SK-N-SH (cell line): ENCODE measurements around the gene MUC2. TPM values are rescaled to one million over a fixed set of nuclear protein-coding genes. Genes with fewer than 3 reads are reported as not detected.

Experiments
- CTCF ChIA-PET: fragments of 300-600, 350-600 bp; formaldehyde crosslinking; extraction: SDS; loops from one replicate; lab custom pipeline; 2021; lab: Yijun Ruan, JAX
- POLR2A ChIA-PET: fragments of 350-600 bp; sonication (Branson Sonifier 250); formaldehyde crosslinking; extraction: SDS; loops from one replicate; lab custom pipeline; 2020; ENCODE audit warnings: antibody characterized with exemption, inconsistent platforms; lab: Yijun Ruan, JAX
- DNase-seq: peaks from one replicate; pipeline ENCODE4 v3.0.0; 2012
- H2AFZ ChIP-seq: fragments of 200-600 bp; sonication (generic); 2 replicates; pipeline ENCODE4 v1.8.1; 2016; ENCODE audit warnings: antibody characterized with exemption, mild to moderate bottlenecking, low read depth
- H3F3A ChIP-seq: fragments of 200-600 bp; sonication (generic); replicated peaks from 2 replicates; pipeline ENCODE3; 2016; ENCODE audit warnings: antibody characterized with exemption, mild to moderate bottlenecking; ENCODE audit not compliant: insufficient read depth
- H3K27ac ChIP-seq, 2 experiments: fragments of 200-500 bp in 1 of 2; fragments of 200-600 bp in 1 of 2; sonication (Bioruptor generic) in 1 of 2; sonication (generic), shearing (Covaris generic) in 1 of 2; 2 replicates each; pipeline versions ENCODE4 v1.5.1 to v1.6.1; 2014 to 2016; ENCODE audit warnings: low read depth in 2 of 2, inconsistent platforms in 1 of 2, low read length in 1 of 2, mild to moderate bottlenecking in 1 of 2, mixed read lengths in 1 of 2
- H3K27me3 ChIP-seq: fragments of 200-600 bp; sonication (generic), shearing (Covaris generic); 2 replicates; pipeline ENCODE4 v1.6.1; 2016; ENCODE audit warnings: mixed run types; ENCODE audit not compliant: insufficient read depth
- H3K36me3 ChIP-seq, 2 experiments: fragments of 200-500 bp in 1 of 2; fragments of 200-600 bp in 1 of 2; sonication (Bioruptor generic) in 1 of 2; sonication (generic) in 1 of 2; replicated peaks in 1 of 2; 2 replicates each; pipeline versions ENCODE3 to v1.5.1; 2014 to 2016; ENCODE audit warnings: low read length in 1 of 2, mild to moderate bottlenecking in 1 of 2; ENCODE audit not compliant: insufficient read depth in 2 of 2, control insufficient read depth in 1 of 2
- H3K4me1 ChIP-seq, 2 experiments: fragments of 200-500 bp in 1 of 2; fragments of 200-600 bp in 1 of 2; sonication (Bioruptor generic) in 1 of 2; sonication (generic), shearing (Covaris generic) in 1 of 2; 2 replicates each; pipeline versions ENCODE4 v1.5.1 to v1.6.1; 2014 to 2016; ENCODE audit warnings: low read depth in 1 of 2, low read length in 1 of 2, mixed run types in 1 of 2; ENCODE audit not compliant: insufficient read depth in 2 of 2, control insufficient read depth in 1 of 2
- H3K4me2 ChIP-seq: fragments of 200-600 bp; sonication (generic), shearing (Covaris generic); 2 replicates; pipeline ENCODE4 v1.6.1; 2017; ENCODE audit warnings: mixed run types
- H3K4me3 ChIP-seq, 2 experiments: fragments of 200-500 bp in 1 of 2; fragments of 200-600 bp in 1 of 2; sonication (Bioruptor generic) in 1 of 2; sonication (generic), shearing (Covaris generic) in 1 of 2; 2 replicates each; pipeline versions ENCODE4 v1.5.1 to v1.8.1; 2014 to 2016; ENCODE audit warnings: low read depth in 2 of 2, inconsistent platforms in 1 of 2, low read length in 1 of 2, mild to moderate bottlenecking in 1 of 2, mixed read lengths in 1 of 2, moderate library complexity in 1 of 2
- H3K79me2 ChIP-seq: fragments of 200-600 bp; sonication (generic); 2 replicates; pipeline ENCODE4 v1.8.1; 2017; ENCODE audit warnings: mild to moderate bottlenecking; ENCODE audit not compliant: insufficient read depth
- H3K9ac ChIP-seq: fragments of 200-600 bp; sonication (generic); 2 replicates; pipeline ENCODE4 v1.6.1; 2017; ENCODE audit warnings: mixed run types
- H3K9me2 ChIP-seq: fragments of 200-600 bp; sonication (generic); 2 replicates; pipeline ENCODE4 v1.6.1; 2017; ENCODE audit warnings: mixed run types
- H3K9me3 ChIP-seq: fragments of 200-600 bp; sonication (generic); 2 replicates; pipeline ENCODE4 v1.6.1; 2017; ENCODE audit warnings: mixed run types, mild to moderate bottlenecking, moderate library complexity
- H4K20me1 ChIP-seq: fragments of 200-600 bp; sonication (generic); 2 replicates; pipeline ENCODE4 v1.6.1; 2017; ENCODE audit warnings: mild to moderate bottlenecking, mixed run types; ENCODE audit not compliant: insufficient read depth
- CHD2 ChIP-seq: fragments of 150-350 bp; IDR thresholded peaks from 2 replicates; pipeline ENCODE4 v1.6.1; 2018; ENCODE audit warnings: low read length; ENCODE audit not compliant: partially characterized antibody
- ELF1 ChIP-seq: IDR thresholded peaks from 2 replicates; pipeline ENCODE4 v1.4.0; 2012
- EP300 ChIP-seq, 2 experiments: IDR thresholded peaks; 2 replicates each; pipeline versions ENCODE4 v1.4.0 to v1.6.1; 2012; ENCODE audit warnings: borderline replicate concordance in 1 of 2, low read depth in 1 of 2, low read length in 1 of 2
- FOXJ3 ChIP-seq: sonication (generic); formaldehyde crosslinking; IDR thresholded peaks from 2 replicates; pipeline ENCODE4 v1.5.1; 2020; ENCODE audit warnings: mild to moderate bottlenecking, missing genetic modification reagents
- FOXM1 ChIP-seq: IDR thresholded peaks from 2 replicates; pipeline ENCODE4 v1.4.0; 2012; ENCODE audit warnings: low read depth, mild to moderate bottlenecking
- GABPA ChIP-seq: IDR thresholded peaks from 2 replicates; pipeline ENCODE4 v1.4.0; 2012; ENCODE audit warnings: low read depth, mild to moderate bottlenecking
- JUND ChIP-seq: IDR thresholded peaks from 2 replicates; pipeline ENCODE4 v1.4.0; 2012
- MEF2A ChIP-seq: IDR thresholded peaks from 2 replicates; pipeline ENCODE4 v1.4.0; 2012; ENCODE audit warnings: low read depth, borderline replicate concordance
- MXI1 ChIP-seq: IDR thresholded peaks from 2 replicates; pipeline ENCODE4 v1.6.1; 2012; ENCODE audit warnings: mild to moderate bottlenecking, low read depth, low read length, improper control_type of control experiment
- NFIC ChIP-seq: IDR thresholded peaks from 2 replicates; pipeline ENCODE4 v1.4.0; 2012; ENCODE audit warnings: borderline replicate concordance
- NRF1 ChIP-seq: IDR thresholded peaks from 2 replicates; pipeline ENCODE4 v1.6.1; 2012; ENCODE audit warnings: low read depth, mild to moderate bottlenecking, low read length
- SIN3A ChIP-seq: IDR thresholded peaks from 2 replicates; pipeline ENCODE4 v1.6.1; 2012; ENCODE audit warnings: low read depth, mild to moderate bottlenecking, low read length, moderate library complexity, borderline replicate concordance
- SMC3 ChIP-seq: IDR thresholded peaks from 2 replicates; pipeline ENCODE4 v1.6.1; 2012; ENCODE audit warnings: low read depth, low read length, improper control_type of control experiment
- TAF1 ChIP-seq: IDR thresholded peaks from 2 replicates; pipeline ENCODE4 v1.6.1; 2012; ENCODE audit warnings: low read depth, mild to moderate bottlenecking, low read length, moderate library complexity, borderline replicate concordance
- TCF12 ChIP-seq: IDR thresholded peaks from 2 replicates; pipeline ENCODE4 v1.4.0; 2012
- YY1 ChIP-seq: IDR thresholded peaks from 2 replicates; pipeline ENCODE4 v1.4.0; 2012; ENCODE audit warnings: low read depth, mild to moderate bottlenecking
- WGBS: methylation state at CpG from one replicate; pipeline ENCODE4 v1.1.6; 2017; ENCODE audit warnings: low lambda C conversion rate; 5-methylcytosine and 5-hydroxymethylcytosine counted together
- polyA plus RNA-seq, 3 experiments: library from polyadenylated mRNA; depleted of rRNA; stranded (reverse); fragments of >200 nt; gene quantifications; 2 replicates each; pipeline ENCODE4 v1.2.3, GENCODE V29; 2012
- TF ChIP-seq, protein P1 (sequence below): IDR thresholded peaks from 2 replicates; pipeline ENCODE4 v1.4.0; 2012; ENCODE audit warnings: low read depth, borderline replicate concordance
- TF ChIP-seq, protein P2 (sequence below): fragments of 200-600 bp; sonication (generic); IDR thresholded peaks from 2 replicates; pipeline ENCODE4 v1.6.1; 2017; ENCODE audit warnings: antibody characterized with exemption, mild to moderate bottlenecking, moderate library complexity
- TF ChIP-seq, protein P3 (sequence below): IDR thresholded peaks from 2 replicates; pipeline ENCODE4; 2012
- TF ChIP-seq, protein P4 (sequence below): IDR thresholded peaks from 2 replicates; pipeline ENCODE4 v1.4.0; 2012; ENCODE audit warnings: low read depth, borderline replicate concordance

The MUC2 gene
- polyA plus RNA-seq, 1 of the 3 experiments (the other 2 are of a cell fraction), result not detected

DNA sequence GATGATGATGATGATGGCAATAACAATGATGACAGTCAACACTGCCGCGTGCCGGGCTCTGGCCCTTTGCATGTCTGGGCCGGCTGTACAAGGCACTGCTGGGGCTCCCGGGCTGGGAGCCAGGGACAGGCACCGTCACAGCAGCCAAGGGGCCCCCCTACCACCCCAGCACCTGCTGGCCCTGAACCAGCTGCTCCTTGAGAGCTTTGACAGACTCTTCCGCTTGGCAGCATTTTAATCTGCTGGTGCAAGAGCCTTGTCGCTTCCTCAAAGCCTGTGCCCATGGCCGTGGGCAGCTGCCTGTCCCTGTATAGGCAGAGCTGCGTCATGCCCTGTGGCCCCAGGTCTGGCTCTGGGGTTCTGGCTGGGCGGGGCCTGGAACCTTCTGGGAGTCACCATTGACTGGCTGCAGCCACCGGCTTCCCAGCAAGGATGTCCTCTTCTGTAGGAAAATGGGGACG, 25.2 kb upstream of the MUC2 start:
- Histone ChIP-seq H3K4me2 (no peak overlapping the region), H3K27ac (no peak overlapping the region), H3K9me2 (no peaks in the 10 kb centered on the region), H3K79me2 (no peaks in the 10 kb centered on the region), H3K4me1 (peaks cover 0 to 18% of the 10 kb centered on the region in 2 experiments; a peak in 1 of 4 replicates), H3K4me3 (no peak overlapping the region), H3K36me3 (no peaks in the 10 kb centered on the region), H3K27me3 (no peaks in the 10 kb centered on the region; the same call in 1 of the 2 replicates), H3F3A (no peaks in the 10 kb centered on the region), H2AFZ (no peak overlapping the region), H4K20me1 (no peaks in the 10 kb centered on the region), H3K9me3 (no peaks in the 10 kb centered on the region), H3K9ac (no peak overlapping the region)
- no peak for TF ChIP-seq FOXJ3 (CRISPR knock-in tag)
- no peak for TF ChIP-seq FOXM1
- no peak for TF ChIP-seq SIN3A
- TF ChIP-seq CHD2, result no peak
- no peak for TF ChIP-seq MXI1
- TF ChIP-seq ELF1, result no peak
- TF ChIP-seq GABPA, result no peak
- TF ChIP-seq NRF1, result no peak
- TF ChIP-seq, protein P1, sequence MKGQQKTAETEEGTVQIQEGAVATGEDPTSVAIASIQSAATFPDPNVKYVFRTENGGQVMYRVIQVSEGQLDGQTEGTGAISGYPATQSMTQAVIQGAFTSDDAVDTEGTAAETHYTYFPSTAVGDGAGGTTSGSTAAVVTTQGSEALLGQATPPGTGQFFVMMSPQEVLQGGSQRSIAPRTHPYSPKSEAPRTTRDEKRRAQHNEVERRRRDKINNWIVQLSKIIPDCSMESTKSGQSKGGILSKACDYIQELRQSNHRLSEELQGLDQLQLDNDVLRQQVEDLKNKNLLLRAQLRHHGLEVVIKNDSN, result no peak
- no peak for TF ChIP-seq TAF1
- no peak for TF ChIP-seq JUND
- TF ChIP-seq EP300 (IDR thresholded peaks at IDR 0.05; ENCODE audit: borderline replicate concordance in 1 of 2, low read depth in 1 of 2, low read length in 1 of 2), result no peak
- no peak for TF ChIP-seq SMC3
- TF ChIP-seq MEF2A, result no peak
- POLR2A ChIA-PET, result no interaction called here
- 92% methylated on average over 5 of the region's 13 CpGs for WGBS
- DNase-seq, result no peak
- CTCF ChIA-PET, result interaction anchor here (0.7 to 3.2 kb wide), 11 partner anchors 8 to 204 kb away, joined by 3 to 70 read pairs (median 21); partner anchors contain the start of genes AP2A2, MUC6, POLR2L and TSPAN4

DNA sequence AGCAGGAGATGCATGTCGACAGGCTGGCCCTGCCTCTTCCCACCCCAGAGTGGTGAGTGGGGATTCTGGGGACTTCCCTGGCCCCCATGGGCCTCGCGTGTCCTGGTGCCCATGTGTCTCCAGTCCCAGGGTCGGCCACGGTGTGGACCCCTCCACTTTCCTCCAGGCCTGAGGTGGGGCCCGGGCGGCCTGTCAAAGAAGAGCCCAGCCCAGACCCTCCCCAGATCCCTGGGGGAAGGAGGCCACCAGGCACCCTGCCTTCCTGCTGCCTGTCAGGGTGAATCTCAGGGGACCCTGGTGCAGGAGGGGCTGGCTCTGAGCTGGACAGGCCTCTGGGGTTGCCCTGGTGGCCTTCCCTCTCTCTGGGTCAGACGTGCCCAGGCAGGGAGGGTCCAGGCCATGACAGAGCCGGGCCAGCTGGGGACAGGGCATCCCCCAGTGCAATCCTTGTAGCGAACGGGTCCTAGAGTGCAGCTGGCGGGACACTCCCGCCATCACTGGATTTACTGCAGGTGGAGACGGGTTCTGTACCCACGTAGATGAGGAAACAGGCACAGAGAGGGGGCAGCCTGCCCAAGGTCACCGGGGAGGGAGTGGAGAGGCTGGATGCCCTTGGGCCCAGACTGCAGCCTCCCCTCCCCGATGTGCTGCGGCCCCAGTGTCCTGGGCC, 24.6 kb upstream of the MUC2 start:
- POLR2A ChIA-PET, result no interaction called here
- no peak overlapping the region for H3K9ac ChIP-seq
- 66% methylated on average over 6 of the region's 18 CpGs for WGBS
- TF ChIP-seq, protein P2, sequence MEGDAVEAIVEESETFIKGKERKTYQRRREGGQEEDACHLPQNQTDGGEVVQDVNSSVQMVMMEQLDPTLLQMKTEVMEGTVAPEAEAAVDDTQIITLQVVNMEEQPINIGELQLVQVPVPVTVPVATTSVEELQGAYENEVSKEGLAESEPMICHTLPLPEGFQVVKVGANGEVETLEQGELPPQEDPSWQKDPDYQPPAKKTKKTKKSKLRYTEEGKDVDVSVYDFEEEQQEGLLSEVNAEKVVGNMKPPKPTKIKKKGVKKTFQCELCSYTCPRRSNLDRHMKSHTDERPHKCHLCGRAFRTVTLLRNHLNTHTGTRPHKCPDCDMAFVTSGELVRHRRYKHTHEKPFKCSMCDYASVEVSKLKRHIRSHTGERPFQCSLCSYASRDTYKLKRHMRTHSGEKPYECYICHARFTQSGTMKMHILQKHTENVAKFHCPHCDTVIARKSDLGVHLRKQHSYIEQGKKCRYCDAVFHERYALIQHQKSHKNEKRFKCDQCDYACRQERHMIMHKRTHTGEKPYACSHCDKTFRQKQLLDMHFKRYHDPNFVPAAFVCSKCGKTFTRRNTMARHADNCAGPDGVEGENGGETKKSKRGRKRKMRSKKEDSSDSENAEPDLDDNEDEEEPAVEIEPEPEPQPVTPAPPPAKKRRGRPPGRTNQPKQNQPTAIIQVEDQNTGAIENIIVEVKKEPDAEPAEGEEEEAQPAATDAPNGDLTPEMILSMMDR, result no peak
- TF ChIP-seq JUND, result no peak
- TF ChIP-seq, protein P3, sequence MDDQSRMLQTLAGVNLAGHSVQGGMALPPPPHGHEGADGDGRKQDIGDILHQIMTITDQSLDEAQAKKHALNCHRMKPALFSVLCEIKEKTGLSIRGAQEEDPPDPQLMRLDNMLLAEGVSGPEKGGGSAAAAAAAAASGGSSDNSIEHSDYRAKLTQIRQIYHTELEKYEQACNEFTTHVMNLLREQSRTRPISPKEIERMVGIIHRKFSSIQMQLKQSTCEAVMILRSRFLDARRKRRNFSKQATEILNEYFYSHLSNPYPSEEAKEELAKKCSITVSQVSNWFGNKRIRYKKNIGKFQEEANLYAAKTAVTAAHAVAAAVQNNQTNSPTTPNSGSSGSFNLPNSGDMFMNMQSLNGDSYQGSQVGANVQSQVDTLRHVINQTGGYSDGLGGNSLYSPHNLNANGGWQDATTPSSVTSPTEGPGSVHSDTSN, result no peak
- no peak for TF ChIP-seq NFIC
- TF ChIP-seq, protein P1, result no peak
- TF ChIP-seq, protein P4, sequence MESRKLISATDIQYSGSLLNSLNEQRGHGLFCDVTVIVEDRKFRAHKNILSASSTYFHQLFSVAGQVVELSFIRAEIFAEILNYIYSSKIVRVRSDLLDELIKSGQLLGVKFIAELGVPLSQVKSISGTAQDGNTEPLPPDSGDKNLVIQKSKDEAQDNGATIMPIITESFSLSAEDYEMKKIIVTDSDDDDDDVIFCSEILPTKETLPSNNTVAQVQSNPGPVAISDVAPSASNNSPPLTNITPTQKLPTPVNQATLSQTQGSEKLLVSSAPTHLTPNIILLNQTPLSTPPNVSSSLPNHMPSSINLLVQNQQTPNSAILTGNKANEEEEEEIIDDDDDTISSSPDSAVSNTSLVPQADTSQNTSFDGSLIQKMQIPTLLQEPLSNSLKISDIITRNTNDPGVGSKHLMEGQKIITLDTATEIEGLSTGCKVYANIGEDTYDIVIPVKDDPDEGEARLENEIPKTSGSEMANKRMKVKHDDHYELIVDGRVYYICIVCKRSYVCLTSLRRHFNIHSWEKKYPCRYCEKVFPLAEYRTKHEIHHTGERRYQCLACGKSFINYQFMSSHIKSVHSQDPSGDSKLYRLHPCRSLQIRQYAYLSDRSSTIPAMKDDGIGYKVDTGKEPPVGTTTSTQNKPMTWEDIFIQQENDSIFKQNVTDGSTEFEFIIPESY, result no peak
- TF ChIP-seq YY1, result no peak
- no peak for TF ChIP-seq GABPA
- TF ChIP-seq TCF12, result no peak

More for the DNA sequence above, 24.6 kb upstream of the MUC2 start:
- DNase-seq, result peak; percentile 34
- no peaks in the 10 kb centered on the region for H3F3A ChIP-seq
- no peak overlapping the region for H2AFZ ChIP-seq
- peaks cover 0 to 22% of the 10 kb centered on the region in 2 experiments; a peak in 1 of 4 replicates for H3K4me1 ChIP-seq
- H3K9me3 ChIP-seq, result no peaks in the 10 kb centered on the region
- no peak overlapping the region for H3K4me2 ChIP-seq
- H3K4me3 ChIP-seq, result no peak overlapping the region
- H3K27me3 ChIP-seq, result no peaks in the 10 kb centered on the region; the same call in 1 of the 2 replicates
- H3K27ac ChIP-seq, result no peak overlapping the region
- CTCF ChIA-PET, result interaction anchor here (0.6 to 3.2 kb wide), 30 partner anchors 8 to 216 kb away, joined by 3 to 70 read pairs (median 5); partner anchors contain the start of genes AP2A2, MUC6, POLR2L and TSPAN4
- H4K20me1 ChIP-seq, result no peaks in the 10 kb centered on the region
- H3K36me3 ChIP-seq, result no peaks in the 10 kb centered on the region
- H3K79me2 ChIP-seq, result no peaks in the 10 kb centered on the region
- H3K9me2 ChIP-seq, result no peaks in the 10 kb centered on the region
